Caco-2 (cell line): ENCODE data around the gene BANK1. TPM values are rescaled to one million over a fixed set of nuclear protein-coding genes. Genes with fewer than 3 reads are reported as not detected.

Source experiments
- BruUV-seq: library from RNA; stranded (reverse); fragments of 400-500 nt; replicated peaks from 2 replicates; lab custom pipeline; 2021; lab: Mats Ljungman, UMichigan
- CTCF ChIA-PET: fragments of 300-600 bp; sonication (Branson Sonifier 250); formaldehyde crosslinking; loops from one replicate; lab custom pipeline; 2022; ENCODE audit warnings: antibody characterized with exemption; lab: Charles Lee
- POLR2A ChIA-PET: fragments of 300-600 bp; sonication (Branson Sonifier 250); formaldehyde crosslinking; loops from one replicate; lab custom pipeline; 2022; ENCODE audit warnings: antibody characterized with exemption; lab: Charles Lee
- DNase-seq, 2 experiments: peaks; one replicate each; pipeline versions ENCODE4 v3.0.0 to v3.0.0-alpha.2; 2020 to 2022
- H3K27me3 ChIP-seq: replicated peaks from 2 replicates; pipeline ENCODE4 v1.6.0; 2011; ENCODE audit warnings: low read length; ENCODE audit not compliant: control insufficient read depth, insufficient read depth
- H3K36me3 ChIP-seq: 2 replicates; pipeline ENCODE4 v1.5.1; 2011; ENCODE audit warnings: low read length; ENCODE audit not compliant: control insufficient read depth, insufficient read depth
- H3K4me1 ChIP-seq: fragments of 250-450 bp; sonication (Bioruptor Pico); 2 replicates; pipeline ENCODE4 v1.5.1; 2020; ENCODE audit warnings: mild to moderate bottlenecking
- H3K4me3 ChIP-seq: 2 replicates; pipeline ENCODE4 v1.5.1; 2011; ENCODE audit warnings: low read depth, mild to moderate bottlenecking, control low read depth, low read length
- H3K9me3 ChIP-seq: fragments of 250-450 bp; sonication (Bioruptor Pico); 2 replicates; pipeline ENCODE4 v1.5.1; 2020; ENCODE audit warnings: mild to moderate bottlenecking, moderate library complexity
- H3K27ac Mint-ChIP-seq: one replicate; pipeline ENCODE4 v1.8.0; 2022; ENCODE audit warnings: mixed read lengths; ENCODE audit not compliant: unreplicated experiment
- H3K27me3 Mint-ChIP-seq: one replicate; pipeline ENCODE4 v1.8.0; 2022; ENCODE audit warnings: mixed read lengths; ENCODE audit not compliant: insufficient read depth, unreplicated experiment
- H3K36me3 Mint-ChIP-seq: one replicate; pipeline ENCODE4 v1.8.0; 2022; ENCODE audit warnings: mild to moderate bottlenecking, mixed read lengths; ENCODE audit not compliant: insufficient read depth, unreplicated experiment
- H3K4me1 Mint-ChIP-seq: one replicate; pipeline ENCODE4 v1.8.0; 2022; ENCODE audit warnings: low read depth, mixed read lengths; ENCODE audit not compliant: unreplicated experiment
- H3K4me3 Mint-ChIP-seq: one replicate; pipeline ENCODE4 v1.8.0; 2022; ENCODE audit warnings: mild to moderate bottlenecking, moderate library complexity, mixed read lengths; ENCODE audit not compliant: unreplicated experiment
- H3K9me3 Mint-ChIP-seq: one replicate; pipeline ENCODE4 v1.8.0; 2022; ENCODE audit warnings: mixed read lengths; ENCODE audit not compliant: unreplicated experiment
- CTCF ChIP-seq, 2 experiments: fragments of 200-600 bp in 1 of 2; IDR thresholded peaks; 1 replicate in 1 of 2; 2 replicates in 1 of 2; pipeline versions ENCODE4 v1.5.1 to v1.8.0; 2011 to 2022; ENCODE audit warnings: antibody characterized with exemption in 1 of 2, control low read depth in 1 of 2, inconsistent platforms in 1 of 2, low read depth in 1 of 2, low read length in 1 of 2, mild to moderate bottlenecking in 1 of 2, moderate library complexity in 1 of 2; ENCODE audit not compliant: insufficient read depth in 1 of 2, severe bottlenecking in 1 of 2, unreplicated experiment in 1 of 2
- intact Hi-C: fragments of 100-400 bp; cut with micrococcal nuclease; formaldehyde crosslinking; loops from one replicate; pipeline ENCODE4 v1.10.0; 2022; ENCODE audit not compliant: unreplicated experiment
- total RNA-seq: library from RNA; stranded (reverse); gene quantifications from 2 replicates; pipeline ENCODE4 v1.2.3, GENCODE V29; 2022

BANK1 gene
- total RNA-seq, 1 experiment from 2014 or later: 5.7 TPM

- Histone ChIP-seq H3K4me3 (peak overlapping the region; percentile 58), H3K9me3 (0 out of 2 replicates have a peak, but pooled peaks cover 4% of the 10 kb centered on the region), H3K27me3 (no peaks in the 10 kb centered on the region), H3K36me3 (no peaks in the 10 kb centered on the region), H3K4me1 (0 out of 2 replicates have a peak, but pooled peaks cover 4% of the 10 kb centered on the region)
- intact Hi-C loops: no loop called here
- Mint-ChIP-seq H3K27ac (peak overlapping the region; percentile 80), H3K4me1 (no peaks in the 10 kb centered on the region), H3K36me3 (no peaks in the 10 kb centered on the region), H3K4me3 (peak overlapping the region; percentile 78), H3K9me3 (no peaks in the 10 kb centered on the region), H3K27me3 (no peaks in the 10 kb centered on the region)
- no TSS peak for BruUV-seq
- ChIA-PET CTCF (no interaction called here), POLR2A (no interaction called here)
- TF ChIP-seq CTCF (IDR thresholded peaks at IDR 0.05; ENCODE audit: insufficient read depth in 1 of 2, low read depth in 1 of 2, low read length in 1 of 2, severe bottlenecking in 1 of 2, unreplicated experiment in 1 of 2): no peak
- peak in 1 of 2 experiments; percentile 25 for DNase-seq
These were observed 640 bp downstream of the BANK1 start for GRCh38 chr4:101791182-101791558.

GRCh38 chr4:101792056-101792590, 1.6 kb downstream of the BANK1 start:
- H3K27me3 Mint-ChIP-seq: no peaks in the 10 kb centered on the region
- no TSS peak for BruUV-seq
- H3K27ac Mint-ChIP-seq: no peak overlapping the region
- DNase-seq: no peak
- H3K4me1 Mint-ChIP-seq: peaks cover 2% of the 10 kb centered on the region
- POLR2A ChIA-PET: no interaction called here
- Histone ChIP-seq H3K4me3 (no peak overlapping the region), H3K4me1 (0 out of 2 replicates have a peak, but pooled peaks cover 4% of the 10 kb centered on the region), H3K36me3 (no peaks in the 10 kb centered on the region), H3K27me3 (no peaks in the 10 kb centered on the region), H3K9me3 (no peaks in the 10 kb centered on the region)
- no peak for TF ChIP-seq CTCF (IDR thresholded peaks at IDR 0.05; ENCODE audit: insufficient read depth in 1 of 2, low read depth in 1 of 2, low read length in 1 of 2, severe bottlenecking in 1 of 2, unreplicated experiment in 1 of 2)
- CTCF ChIA-PET: no interaction called here
- intact Hi-C loops: no loop called here
- H3K36me3 Mint-ChIP-seq: no peaks in the 10 kb centered on the region
- H3K9me3 Mint-ChIP-seq: peaks cover 1% of the 10 kb centered on the region
- no peak overlapping the region for H3K4me3 Mint-ChIP-seq

GRCh38 chr4:101793397-101793796, 2.9 kb downstream of the BANK1 start:
- no peaks in the 10 kb centered on the region for H3K36me3 ChIP-seq
- BruUV-seq: no TSS peak
- Mint-ChIP-seq H3K27ac (no peak overlapping the region), H3K27me3 (no peaks in the 10 kb centered on the region), H3K4me1 (peaks cover 12% of the 10 kb centered on the region), H3K36me3 (no peaks in the 10 kb centered on the region), H3K4me3 (no peak overlapping the region), H3K9me3 (peaks cover 14% of the 10 kb centered on the region)
- no peaks in the 10 kb centered on the region for H3K27me3 ChIP-seq
- no peak overlapping the region for H3K4me3 ChIP-seq
- DNase-seq: no peak
- intact Hi-C loops: no loop called here
- no peak for TF ChIP-seq CTCF (IDR thresholded peaks at IDR 0.05; ENCODE audit: insufficient read depth in 1 of 2, low read depth in 1 of 2, low read length in 1 of 2, severe bottlenecking in 1 of 2, unreplicated experiment in 1 of 2)
- no peaks in the 10 kb centered on the region; the same call in 1 of the 2 replicates for H3K4me1 ChIP-seq
- CTCF ChIA-PET: no interaction called here
- POLR2A ChIA-PET: no interaction called here
- H3K9me3 ChIP-seq: no peaks in the 10 kb centered on the region
